H9 (cell line): Measurements from ENCODE around the gene DICER1. TPM values are rescaled to one million over a fixed set of nuclear protein-coding genes. Genes with fewer than 3 reads are reported as not detected.
"Not testable (repeated sequence)": the region's sequence is repeated elsewhere in the genome, so short reads cannot be mapped to it uniquely, and the experiment has no call there.

Experiments used
- DNase-seq: peaks from one replicate; pipeline ENCODE4 v3.0.0-alpha.2; 2017
- H2AFZ ChIP-seq: one replicate; pipeline ENCODE4 v1.6.1; 2013; ENCODE audit warnings: mild to moderate bottlenecking, low read length, control low read depth, moderate library complexity
- H2AK5ac ChIP-seq: 2 replicates; pipeline ENCODE4 v1.6.1; 2013; ENCODE audit warnings: low read length, control low read depth, mixed read lengths; ENCODE audit not compliant: insufficient read length
- H2BK120ac ChIP-seq: one replicate; pipeline ENCODE4 v1.6.1; 2013; ENCODE audit warnings: low read depth, mild to moderate bottlenecking, low read length, control low read depth, inconsistent platforms; ENCODE audit not compliant: poor library complexity, severe bottlenecking
- H2BK12ac ChIP-seq: 2 replicates; pipeline ENCODE4 v1.6.1; 2013; ENCODE audit warnings: low read length, control low read depth, mixed read lengths, low read depth; ENCODE audit not compliant: insufficient read length
- H2BK15ac ChIP-seq: 2 replicates; pipeline ENCODE4 v1.6.1; 2013; ENCODE audit warnings: low read depth, low read length, control low read depth
- H2BK20ac ChIP-seq: one replicate; pipeline ENCODE4 v1.6.1; 2013; ENCODE audit warnings: low read depth, mild to moderate bottlenecking, low read length, control low read depth, inconsistent platforms; ENCODE audit not compliant: poor library complexity, severe bottlenecking
- H2BK5ac ChIP-seq: 2 replicates; pipeline ENCODE4 v1.6.1; 2013; ENCODE audit warnings: low read length, control low read depth, mixed read lengths; ENCODE audit not compliant: insufficient read length
- H3K14ac ChIP-seq: 2 replicates; pipeline ENCODE4 v1.6.1; 2013; ENCODE audit warnings: low read length, control low read depth; ENCODE audit not compliant: insufficient read depth
- H3K18ac ChIP-seq: 2 replicates; pipeline ENCODE4 v1.6.1; 2013; ENCODE audit warnings: low read depth, mild to moderate bottlenecking, mixed read lengths, low read length, control low read depth; ENCODE audit not compliant: insufficient read length
- H3K23ac ChIP-seq: 2 replicates; pipeline ENCODE4 v1.6.1; 2013; ENCODE audit warnings: low read length, control low read depth, mixed read lengths, low read depth; ENCODE audit not compliant: insufficient read length
- H3K23me2 ChIP-seq: 2 replicates; pipeline ENCODE4 v1.6.1; 2013; ENCODE audit warnings: low read depth, mild to moderate bottlenecking, mixed read lengths, low read length, control low read depth; ENCODE audit not compliant: insufficient read length, poor library complexity, severe bottlenecking
- H3K27ac ChIP-seq: 2 replicates; pipeline ENCODE4 v1.5.1; 2013; ENCODE audit warnings: low read length, control low read depth, mixed read lengths, low read depth; ENCODE audit not compliant: insufficient read length
- H3K27me3 ChIP-seq: 2 replicates; pipeline ENCODE4 v1.6.1; 2013; ENCODE audit warnings: low read length, control low read depth, inconsistent platforms; ENCODE audit not compliant: insufficient read depth
- H3K4ac ChIP-seq: 2 replicates; pipeline ENCODE4 v1.6.1; 2013; ENCODE audit warnings: low read depth, mild to moderate bottlenecking, control low read depth, inconsistent platforms, low read length, moderate library complexity
- H3K4me1 ChIP-seq: 2 replicates; pipeline ENCODE4 v1.6.1; 2013; ENCODE audit warnings: low read length, control low read depth, inconsistent platforms; ENCODE audit not compliant: insufficient read depth
- H3K4me2 ChIP-seq: 2 replicates; pipeline ENCODE4 v1.6.1; 2013; ENCODE audit warnings: low read length, control low read depth, mixed read lengths; ENCODE audit not compliant: insufficient read length, insufficient read depth
- H3K56ac ChIP-seq: 2 replicates; pipeline ENCODE4 v1.6.1; 2013; ENCODE audit warnings: low read depth, mild to moderate bottlenecking, mixed read lengths, low read length, control low read depth; ENCODE audit not compliant: insufficient read length
- H3K79me1 ChIP-seq: 2 replicates; pipeline ENCODE4 v1.6.1; 2013; ENCODE audit warnings: low read depth, mild to moderate bottlenecking, moderate library complexity, low read length, control low read depth, inconsistent platforms; ENCODE audit not compliant: insufficient read depth, poor library complexity, severe bottlenecking
- H3K79me2 ChIP-seq: 2 replicates; pipeline ENCODE4 v1.6.1; 2013; ENCODE audit warnings: low read length, control low read depth, inconsistent platforms; ENCODE audit not compliant: insufficient read depth
- H3K9ac ChIP-seq: 2 replicates; pipeline ENCODE4 v1.6.1; 2013; ENCODE audit warnings: low read length, control low read depth, mixed read lengths; ENCODE audit not compliant: insufficient read length; ENCODE audit errors: extremely low read depth
- H3K9me3 ChIP-seq: one replicate; pipeline ENCODE4 v1.6.1; 2013; ENCODE audit warnings: low read depth, low read length, inconsistent platforms; ENCODE audit not compliant: control insufficient read depth
- H3T11ph ChIP-seq: one replicate; pipeline ENCODE4 v1.6.1; 2013; ENCODE audit warnings: mild to moderate bottlenecking, low read length, control low read depth, inconsistent platforms
- H4K20me1 ChIP-seq: one replicate; pipeline ENCODE4 v1.6.1; 2013; ENCODE audit not compliant: control insufficient read depth, insufficient read length, insufficient read depth
- H4K5ac ChIP-seq: 2 replicates; pipeline ENCODE4 v1.6.1; 2013; ENCODE audit warnings: low read depth, mild to moderate bottlenecking, mixed read lengths, low read length, control low read depth; ENCODE audit not compliant: insufficient read length
- H4K8ac ChIP-seq: replicated peaks from 2 replicates; pipeline ENCODE4 v1.6.1; 2013; ENCODE audit warnings: low read length, control low read depth, mixed read lengths, low read depth; ENCODE audit not compliant: insufficient read length
- H4K91ac ChIP-seq: 2 replicates; pipeline ENCODE4 v1.6.1; 2013; ENCODE audit warnings: low read depth, mild to moderate bottlenecking, moderate library complexity, mixed read lengths, low read length, control low read depth; ENCODE audit not compliant: insufficient read length
- H3K27ac Mint-ChIP-seq, 3 experiments: 2 replicates in 2 of 3; 3 replicates in 1 of 3; pipeline ENCODE4 v1.8.0; 2020 to 2021; ENCODE audit warnings: mixed read lengths in 3 of 3, mild to moderate bottlenecking in 1 of 3, moderate library complexity in 1 of 3
- H3K27me3 Mint-ChIP-seq: 2 replicates; pipeline ENCODE4 v1.8.0; 2021; ENCODE audit warnings: low read depth, mild to moderate bottlenecking, moderate library complexity, mixed read lengths
- H3K36me3 Mint-ChIP-seq, 3 experiments: 2 replicates in 2 of 3; 3 replicates in 1 of 3; pipeline ENCODE4 v1.8.0; 2020 to 2021; ENCODE audit warnings: low read depth in 3 of 3, mixed read lengths in 3 of 3; ENCODE audit not compliant: insufficient read depth in 1 of 3
- H3K4me1 Mint-ChIP-seq, 2 experiments: 2 replicates each; pipeline ENCODE4 v1.8.0; 2020; ENCODE audit warnings: mixed read lengths in 2 of 2
- H3K4me3 Mint-ChIP-seq, 2 experiments: 2 replicates in 1 of 2; 3 replicates in 1 of 2; pipeline ENCODE4 v1.8.0; 2020 to 2021; ENCODE audit warnings: mild to moderate bottlenecking in 2 of 2, mixed read lengths in 2 of 2, moderate library complexity in 1 of 2
- H3K9me3 Mint-ChIP-seq, 2 experiments: 2 replicates in 1 of 2; 3 replicates in 1 of 2; pipeline ENCODE4 v1.8.0; 2020; ENCODE audit warnings: mild to moderate bottlenecking in 2 of 2, mixed read lengths in 2 of 2, moderate library complexity in 1 of 2
- CTCF ChIP-seq: fragments of 200-600 bp; sonication (generic); conservative IDR thresholded peaks from 3 replicates; pipeline ENCODE4 v1.8.0; 2021; ENCODE audit warnings: antibody characterized with exemption, mild to moderate bottlenecking
- WGBS: extraction: QIAGEN DNeasy Blood & Tissue Kit; methylation state at CpG from one replicate; pipeline ENCODE4 v1.1.7; 2013; ENCODE audit warnings: missing lambda C conversion rate, low lambda C conversion rate, mixed read lengths; ENCODE audit not compliant: insufficient read length; ENCODE audit errors: extremely low coverage; 5-methylcytosine and 5-hydroxymethylcytosine counted together
- total RNA-seq: library from RNA; stranded (reverse); gene quantifications from 2 replicates; pipeline ENCODE4 v1.2.1, GENCODE V29; 2021

The DICER1 gene
- total RNA-seq, 1 experiment from 2014 or later, result 57.0 TPM

GRCh38 chr14:95204705-95205104 lies 47.4 kb upstream of the DICER1 start:
- Histone ChIP-seq H3K27me3 (no peaks in the 10 kb centered on the region), H4K8ac (no peak overlapping the region), H2BK12ac (no peak overlapping the region), H3K23ac (no peak overlapping the region), H3K9ac (no peak overlapping the region), H3K14ac (no peak overlapping the region), H3K27ac (no peak overlapping the region), H3K18ac (no peak overlapping the region), H3K79me2 (no peaks in the 10 kb centered on the region), H3K4me2 (no peak overlapping the region), H3K23me2 (no peaks in the 10 kb centered on the region), H3K79me1 (no peaks in the 10 kb centered on the region), H2BK15ac (no peak overlapping the region), H3T11ph (no peak overlapping the region), H3K56ac (no peak overlapping the region), H4K5ac (no peak overlapping the region), H2AFZ (no peak overlapping the region), H2BK20ac (no peak overlapping the region), H2BK5ac (no peak overlapping the region), H4K20me1 (no peaks in the 10 kb centered on the region), H3K4me1 (no peaks in the 10 kb centered on the region; the same call in 1 of the 2 replicates), H2BK120ac (no peak overlapping the region), H3K4ac (no peak overlapping the region), H4K91ac (no peak overlapping the region), H3K9me3 (no peaks in the 10 kb centered on the region), H2AK5ac (no peak overlapping the region)
- Mint-ChIP-seq H3K36me3 (peaks cover 13 to 32% (median 18%) of the 10 kb centered on the region in 3 experiments), H3K9me3 (peaks cover 14 to 23% of the 10 kb centered on the region in 2 experiments), H3K4me1 (peaks cover 11 to 12% of the 10 kb centered on the region in 2 experiments), H3K4me3 (no peak overlapping the region), H3K27me3 (peaks cover 4% of the 10 kb centered on the region), H3K27ac (no peak overlapping the region)
- no peak for DNase-seq
- WGBS, result no CpG with 5 or more reads among the region's 2 CpGs
- TF ChIP-seq CTCF, result no peak

- H3K18ac ChIP-seq, H3K56ac ChIP-seq, H3K27me3 Mint-ChIP-seq, H3K23ac ChIP-seq, H2BK20ac ChIP-seq, H3K27ac ChIP-seq, H4K20me1 ChIP-seq, H3K4ac ChIP-seq, H2AFZ ChIP-seq, H2AK5ac ChIP-seq, H4K91ac ChIP-seq, H3T11ph ChIP-seq, H3K23me2 ChIP-seq, H3K9me3 ChIP-seq, DNase-seq, H3K4me3 Mint-ChIP-seq, H2BK120ac ChIP-seq, H4K5ac ChIP-seq, H3K79me1 ChIP-seq, H4K8ac ChIP-seq, H3K14ac ChIP-seq, H3K4me1 ChIP-seq, H3K4me2 ChIP-seq, H3K27ac Mint-ChIP-seq, H3K9ac ChIP-seq, H2BK15ac ChIP-seq, H2BK5ac ChIP-seq, H3K79me2 ChIP-seq, H3K27me3 ChIP-seq, H2BK12ac ChIP-seq: not testable (repeated sequence)
- Mint-ChIP-seq H3K4me1 (peaks cover 34 to 36% of the 10 kb centered on the region in 2 experiments), H3K9me3 (peaks cover 14 to 23% of the 10 kb centered on the region in 2 experiments), H3K36me3 (peaks cover 13 to 32% (median 18%) of the 10 kb centered on the region in 3 experiments)
- no CpG with 5 or more reads among the region's 2 CpGs for WGBS
These were observed 44.4 kb upstream of the DICER1 start for GRCh38 chr14:95201745-95202144.
